Umbilical cord (tissue), 2 donors: Measurements from ENCODE around the gene DLL1. TPM values are rescaled to one million over a fixed set of nuclear protein-coding genes. Genes with fewer than 3 reads are reported as not detected.

Experiments
- DNase-seq: peaks from one replicate; pipeline ENCODE4 v3.0.0-alpha.2; 2015; ENCODE audit warnings: low spot score
- total RNA-seq: library from RNA; depleted of rRNA; stranded (reverse); fragments of >200 nt; gene quantifications from one replicate; pipeline ENCODE4 v1.2.3, GENCODE V29; 2014; ENCODE audit warnings: low replicate concordance; ENCODE audit not compliant: insufficient read depth

DLL1 gene
- total RNA-seq, 1 donor from 2014 or later = 0.96 TPM

DNA sequence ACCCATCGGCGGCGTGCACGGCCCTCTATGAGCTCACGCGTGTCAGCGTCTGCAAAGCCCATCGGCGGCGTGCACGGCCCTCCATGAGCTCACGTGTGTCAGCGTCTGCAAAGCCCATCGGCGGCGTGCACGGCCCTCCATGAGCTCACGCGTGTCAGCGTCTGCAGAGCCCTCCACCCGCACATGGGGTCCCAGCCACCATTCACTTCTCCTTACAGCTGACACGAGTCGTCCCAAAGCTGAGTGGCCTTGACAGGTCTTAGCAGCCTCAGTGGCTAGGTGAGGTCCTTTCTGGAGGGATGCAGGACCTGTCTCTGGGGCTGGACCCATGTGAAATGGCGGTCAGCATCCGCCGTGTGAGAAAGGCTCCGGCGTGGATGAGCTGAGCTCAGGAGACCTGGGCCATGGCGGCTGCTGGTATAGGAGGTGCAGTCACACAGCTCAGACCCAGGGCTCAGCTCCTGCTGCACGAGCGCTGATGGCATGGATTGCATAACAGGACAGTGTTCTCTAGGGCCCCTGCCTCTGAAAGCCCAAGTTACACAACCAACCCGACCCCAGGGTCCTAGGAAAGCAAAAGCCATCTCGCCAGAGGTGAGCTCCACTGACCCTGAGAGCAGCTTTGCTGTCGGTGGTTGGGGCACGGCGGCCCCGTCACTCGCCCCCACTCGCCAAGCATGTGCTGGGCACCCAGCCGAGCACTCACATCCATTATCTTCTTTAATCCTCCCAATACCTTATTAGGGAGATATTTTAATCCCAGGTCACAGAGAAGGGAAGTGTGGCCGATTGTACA is 38.9 kb downstream of the DLL1 start:
- DNase-seq = no peak

DNA sequence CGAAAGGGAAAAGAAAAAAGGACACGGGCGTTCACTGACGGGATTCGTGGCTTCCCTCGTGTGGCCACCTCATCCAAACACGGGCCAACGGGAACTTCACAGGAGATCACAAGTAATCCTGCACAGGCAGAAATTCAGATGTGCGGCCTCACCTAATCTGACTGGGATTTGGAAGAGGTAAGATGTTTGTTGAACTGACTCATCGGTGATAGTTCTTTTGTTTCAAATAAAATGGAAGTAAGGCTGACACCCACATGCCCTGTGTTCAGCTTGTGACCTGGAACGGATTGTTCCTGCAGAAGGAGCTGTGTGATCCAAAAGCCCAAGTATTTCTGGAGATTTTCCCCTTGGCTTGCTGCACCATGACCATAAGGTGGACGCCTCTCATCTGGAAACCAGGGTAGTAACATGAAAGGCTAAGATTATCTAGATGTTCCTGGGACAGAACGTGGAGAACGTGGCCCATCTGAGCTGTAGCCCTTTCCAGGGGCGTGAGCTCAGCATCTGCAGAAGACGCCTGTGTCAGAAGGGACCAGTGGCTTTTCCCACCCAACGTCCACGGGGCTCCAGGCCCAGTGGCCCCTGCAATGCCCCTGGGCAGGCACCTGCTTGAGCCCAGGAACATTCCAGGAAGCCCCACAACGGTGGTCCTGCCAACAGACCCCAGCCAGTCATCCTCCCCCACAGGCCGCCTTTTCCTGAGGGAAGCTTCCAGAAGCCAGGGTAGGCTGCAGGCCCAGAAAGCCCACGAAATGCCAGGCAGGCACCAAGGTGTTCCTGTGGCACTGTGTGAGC is 39.7 kb downstream of the DLL1 start:
- no peak for DNase-seq

DNA sequence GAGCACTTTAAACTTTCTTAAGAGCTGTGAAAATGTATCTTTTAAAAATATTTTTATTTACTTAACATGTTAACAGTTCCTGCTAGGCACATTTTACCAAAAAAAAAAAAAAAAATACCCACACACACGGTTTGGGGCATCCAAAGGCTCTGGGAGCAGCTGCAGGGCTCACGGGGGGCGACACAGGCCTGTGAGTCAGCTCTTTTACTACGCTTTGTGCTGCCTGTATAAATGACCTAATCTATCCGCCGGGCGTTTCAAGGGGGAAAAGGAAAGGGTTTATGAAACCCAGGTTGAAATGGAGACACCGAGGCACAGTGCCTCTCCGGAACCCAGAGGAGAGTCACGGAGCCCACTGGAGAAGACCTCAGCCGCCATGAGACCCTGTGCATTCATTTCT is 40.4 kb downstream of the DLL1 start:
- DNase-seq = no peak

DNA sequence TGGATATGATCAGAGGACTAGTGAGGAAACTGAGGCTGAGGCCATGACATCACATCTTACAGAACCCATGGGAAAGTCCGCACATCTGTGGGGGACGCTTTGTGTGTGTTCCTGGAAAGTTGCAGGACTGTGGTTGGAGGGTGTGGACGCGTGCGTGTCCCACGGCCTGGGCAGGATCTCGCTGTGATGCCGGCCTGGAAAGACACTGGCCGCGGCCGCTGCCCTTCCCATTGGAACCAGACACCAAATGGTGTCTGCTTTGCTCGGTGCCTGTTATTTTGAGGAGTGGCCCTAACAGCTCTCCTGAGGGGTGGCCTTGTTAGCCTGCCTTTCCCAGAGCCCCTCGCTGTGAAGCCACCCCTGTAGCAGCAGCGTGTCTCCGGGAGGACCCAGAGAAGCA is 41.1 kb downstream of the DLL1 start:
- no peak for DNase-seq

DNA sequence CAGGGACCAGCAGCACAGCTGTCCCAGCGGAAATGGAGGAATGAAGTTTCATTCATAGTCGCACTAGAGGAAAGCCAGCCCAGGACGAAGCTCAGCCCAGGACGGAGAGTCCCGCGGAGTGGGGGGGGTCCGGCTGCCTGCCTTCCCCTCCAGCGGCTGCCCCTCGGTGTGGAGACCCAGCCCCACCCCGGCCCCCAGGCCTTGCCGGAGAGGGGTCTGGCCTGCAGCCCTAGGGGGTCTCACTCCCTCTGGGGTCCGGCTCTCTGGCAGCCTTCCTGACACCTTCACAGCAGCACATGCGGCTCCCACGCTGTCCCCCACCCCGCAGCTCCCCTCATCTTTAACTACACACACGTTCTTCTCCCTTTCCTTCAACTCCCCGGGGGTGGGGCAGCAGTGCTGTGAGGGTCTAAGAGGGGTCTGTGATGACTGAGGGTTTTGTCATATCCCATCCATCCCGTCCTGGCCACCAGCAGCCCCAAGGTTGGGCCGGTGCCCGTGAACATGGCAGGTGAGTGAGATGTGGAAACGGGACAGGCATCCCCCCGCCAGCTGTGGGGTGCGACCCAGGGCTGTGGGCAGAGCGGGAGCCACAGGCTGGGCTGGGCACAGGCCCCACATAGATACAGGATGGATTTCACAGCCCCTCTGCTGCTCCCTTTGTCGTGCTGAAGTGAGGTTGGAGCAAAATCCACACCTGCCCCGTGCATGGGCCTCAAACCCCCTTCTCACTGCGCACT is 41.8 kb downstream of the DLL1 start:
- no peak for DNase-seq

DNA sequence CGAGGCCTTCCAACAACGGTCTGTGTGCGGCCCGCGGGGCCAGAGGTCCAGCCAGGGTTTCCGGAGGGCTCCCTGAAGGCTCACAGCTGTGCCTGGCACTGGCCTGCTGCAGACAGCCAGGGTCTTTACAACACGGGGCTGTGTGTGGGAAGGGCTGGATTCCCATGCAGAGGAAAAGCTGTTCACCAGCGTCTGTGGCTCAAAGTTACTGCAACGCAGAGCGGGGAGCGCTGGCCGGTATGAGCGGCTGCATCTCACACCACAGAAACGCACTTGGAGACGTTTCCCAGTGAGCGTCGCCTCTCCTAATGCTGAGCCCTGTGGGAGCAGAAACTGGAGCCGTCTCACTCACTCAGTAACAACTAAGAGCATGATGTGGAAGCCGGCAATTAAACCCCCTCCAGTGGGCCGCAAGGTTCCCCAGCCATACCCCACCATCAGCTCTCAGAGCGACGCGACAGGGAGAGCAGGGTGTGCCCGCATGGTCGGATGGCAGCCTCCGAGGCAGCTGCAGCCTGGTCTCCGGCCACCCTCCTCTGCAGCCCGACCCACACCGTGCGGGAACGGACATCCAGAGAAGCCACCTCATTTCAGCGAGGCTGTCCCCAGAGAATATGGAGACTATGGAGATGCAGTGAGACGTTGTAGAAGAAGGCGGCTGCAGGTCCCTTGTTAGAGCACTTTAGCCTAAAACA is 42.6 kb downstream of the DLL1 start:
- DNase-seq = no peak

DNA sequence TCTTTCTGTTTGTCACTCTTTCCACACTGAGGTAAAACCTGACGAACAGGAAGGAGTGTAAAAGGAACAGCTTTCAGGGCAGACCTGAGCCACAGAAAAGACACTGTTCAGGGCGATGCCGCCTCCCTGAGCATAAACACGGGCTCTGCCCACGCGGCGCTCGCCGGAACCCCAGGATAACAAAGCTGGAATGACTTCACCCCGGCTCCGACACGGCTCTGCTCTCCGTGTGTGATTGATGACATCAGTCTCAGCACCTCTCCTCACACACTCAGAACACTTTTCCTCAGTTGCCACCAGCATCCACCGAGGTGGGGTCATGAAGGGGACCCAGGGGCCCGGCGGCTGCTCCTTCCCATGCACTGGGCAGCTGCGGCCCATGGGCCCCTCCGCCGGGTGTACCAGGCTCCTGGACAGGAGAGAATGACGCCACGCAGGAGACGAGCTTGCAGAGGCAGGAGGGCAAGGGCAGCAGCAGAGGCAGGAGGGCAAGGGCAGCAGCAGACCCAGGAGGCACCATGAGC is 43.6 kb downstream of the DLL1 start:
- DNase-seq = no peak

DNA sequence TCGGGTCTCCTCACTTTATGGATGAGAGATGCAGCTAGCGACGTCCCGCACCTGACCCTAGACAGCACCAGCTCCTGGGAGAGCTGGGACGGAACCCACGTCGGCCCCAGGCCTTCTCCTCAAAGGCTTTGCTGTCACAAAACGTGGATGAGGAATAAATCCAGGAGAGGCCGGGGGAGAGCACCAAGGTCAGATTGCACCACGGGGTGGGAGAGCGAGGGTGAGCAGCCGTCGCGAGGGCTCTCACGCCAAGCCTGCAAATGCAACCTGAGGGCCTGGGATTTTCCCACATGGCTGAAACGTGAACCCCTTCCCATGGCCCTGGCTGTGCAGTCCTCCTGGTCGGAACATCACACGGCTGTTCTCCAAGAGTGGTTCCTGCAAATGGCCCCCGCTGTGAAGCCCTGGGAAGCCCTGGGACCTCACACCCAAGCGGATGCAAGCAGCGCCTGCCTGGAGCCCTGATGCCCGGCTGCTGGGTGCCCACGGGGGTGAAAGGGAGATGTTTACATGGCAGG is 45.3 kb downstream of the DLL1 start:
- no peak for DNase-seq

DNA sequence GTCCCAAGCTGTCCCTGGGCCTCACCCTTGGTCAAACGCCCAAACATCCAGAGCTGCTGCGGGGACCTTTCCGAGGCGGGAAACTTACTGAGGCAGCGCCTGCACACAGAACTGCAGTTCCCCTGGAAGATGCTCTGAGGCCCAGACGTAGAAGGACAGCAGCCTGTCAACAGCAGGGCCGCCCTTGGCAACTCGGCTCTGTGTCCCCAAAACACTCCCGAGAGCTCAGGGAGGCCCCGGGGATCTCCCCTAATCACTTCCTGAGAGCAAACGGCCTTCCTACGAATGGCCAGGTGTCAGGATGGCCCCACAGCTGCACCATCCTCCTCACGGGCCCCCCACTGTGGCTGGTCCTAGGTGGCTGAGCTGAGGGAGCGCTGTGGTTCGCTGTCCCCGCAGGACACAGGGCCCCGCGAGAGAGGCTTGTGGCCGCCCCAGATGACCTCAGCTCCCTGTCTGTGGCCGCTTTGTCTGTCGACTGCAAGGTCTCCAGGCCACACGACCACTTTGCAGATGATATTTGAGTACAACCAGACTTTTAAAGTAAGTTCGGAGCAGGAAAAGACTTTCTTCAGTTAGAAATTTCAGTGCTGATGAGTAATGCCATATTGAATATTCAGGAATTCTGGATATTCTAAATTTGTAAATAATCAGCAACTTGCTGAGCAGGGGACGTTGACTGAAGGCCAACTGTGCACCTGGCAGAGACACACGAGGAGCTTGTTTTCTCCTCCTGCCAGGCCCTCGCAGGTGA is 46.0 kb downstream of the DLL1 start:
- DNase-seq = no peak

DNA sequence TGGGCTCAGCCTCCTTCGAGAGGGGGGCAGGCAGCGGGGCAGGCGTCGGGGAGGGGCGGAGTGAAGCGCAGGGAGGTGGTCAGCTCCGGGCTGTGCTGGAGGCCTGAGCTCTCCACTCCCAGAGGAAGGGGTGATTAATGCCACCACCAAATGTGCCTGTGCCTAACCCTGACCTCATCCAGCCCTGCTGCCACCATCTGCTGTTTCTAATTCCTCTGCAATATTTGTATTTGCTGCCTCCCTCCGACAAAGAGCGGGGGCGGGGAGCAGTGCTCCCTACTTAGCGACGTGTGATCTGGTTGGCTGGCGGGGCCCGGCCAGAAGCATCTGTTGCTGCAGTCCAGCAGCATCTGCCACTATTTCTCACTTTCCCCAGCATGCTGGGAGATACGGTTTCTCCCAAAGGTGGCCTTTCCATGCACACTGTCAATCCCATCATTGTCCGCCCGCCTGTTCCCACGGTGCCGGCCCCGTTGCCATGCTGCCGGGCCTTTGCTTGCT is 47.0 kb downstream of the DLL1 start:
- DNase-seq = no peak

DNA sequence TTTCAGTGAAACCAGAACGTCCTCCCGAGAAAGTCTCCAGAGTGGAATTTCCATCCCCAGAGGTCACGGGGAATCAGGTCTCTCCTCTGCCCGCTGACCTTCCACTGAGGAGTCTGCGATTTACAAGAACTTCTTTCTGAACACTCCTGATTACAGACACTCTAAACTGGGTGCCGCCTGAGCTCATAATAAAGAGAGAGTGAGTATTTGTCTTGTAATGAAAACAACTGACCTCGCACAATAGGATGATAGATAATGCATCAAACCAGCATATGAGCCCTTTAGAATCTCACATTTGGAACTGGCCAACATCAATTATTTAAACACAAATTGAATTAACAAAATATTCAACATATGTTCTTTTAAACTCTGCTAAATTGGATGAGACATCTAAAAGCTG is 47.5 kb downstream of the DLL1 start:
- DNase-seq = no peak

DNA sequence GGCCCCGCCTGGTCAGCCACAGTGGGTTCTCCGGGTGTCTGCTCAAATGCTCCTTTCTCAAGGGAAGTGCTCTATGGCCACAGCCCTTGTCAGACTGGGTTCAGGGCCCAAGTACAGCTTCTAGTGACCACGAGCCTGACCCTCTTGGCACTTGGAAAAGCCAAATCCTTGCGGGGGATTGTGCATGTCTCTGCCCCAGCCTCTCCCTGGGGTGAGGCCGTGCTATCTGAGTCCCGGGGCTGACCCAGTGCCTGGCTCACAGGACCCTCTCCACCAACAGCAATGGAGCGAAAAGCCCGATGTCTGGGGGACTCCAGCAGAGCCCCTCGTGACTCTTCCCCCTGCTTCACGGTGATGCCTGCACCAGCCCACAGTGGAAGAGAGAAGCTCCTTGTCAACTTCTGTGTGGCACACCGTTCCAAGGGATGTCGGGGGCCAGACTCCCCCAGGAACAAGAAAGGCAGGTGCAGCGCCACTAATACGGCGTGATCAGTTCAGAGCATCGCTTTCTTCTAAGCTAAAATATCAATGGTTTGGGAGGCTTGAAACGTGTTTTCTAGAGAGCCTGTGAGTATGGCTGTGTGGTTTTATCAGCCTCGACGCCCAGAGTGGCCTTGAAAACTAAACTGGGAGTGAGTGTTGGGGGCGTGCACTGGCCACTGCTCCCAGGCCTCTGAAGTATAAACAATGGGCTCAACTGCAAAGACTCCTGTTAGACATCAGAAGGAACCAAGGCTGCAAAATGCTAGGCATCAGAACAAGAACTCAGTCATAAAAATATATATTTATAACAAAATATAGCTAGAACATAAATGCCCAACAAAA is 51.9 kb downstream of the DLL1 start:
- DNase-seq = no peak

DNA sequence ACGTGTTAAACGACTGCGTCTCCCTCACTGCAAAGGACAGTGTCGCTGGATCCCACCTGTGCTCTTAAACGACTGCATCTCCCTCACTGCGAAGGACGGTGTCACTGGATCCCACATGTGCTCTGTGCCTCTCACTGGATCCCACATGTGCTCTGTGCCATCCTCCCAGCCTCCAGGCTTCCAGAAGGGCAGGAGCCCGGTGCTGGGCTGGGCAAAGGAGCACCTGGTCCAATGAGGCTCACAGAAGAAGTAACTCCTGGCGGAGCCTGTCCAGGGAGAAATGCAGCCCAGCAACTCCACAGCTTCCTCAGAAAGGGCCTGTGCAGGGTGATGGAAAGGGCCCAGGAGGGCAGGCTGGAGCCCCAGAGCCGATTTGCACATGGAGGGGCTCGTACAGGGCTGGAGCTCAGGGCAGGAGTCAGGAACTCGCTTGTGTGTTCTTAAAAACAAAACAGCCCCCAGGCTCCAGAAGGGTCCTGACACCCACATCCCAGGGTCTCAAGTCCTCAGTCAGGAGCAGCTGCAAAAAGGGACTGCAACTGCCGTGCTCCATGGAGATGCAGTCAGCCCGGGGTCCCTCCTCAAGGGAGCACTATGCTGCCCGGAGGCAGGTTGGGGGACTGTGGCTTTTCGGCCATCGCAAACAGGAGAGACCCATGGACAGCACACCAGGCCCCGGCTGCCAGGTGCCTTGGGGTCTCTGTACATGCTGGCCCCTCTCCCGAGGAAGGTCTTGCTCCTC is 52.7 kb downstream of the DLL1 start:
- no peak for DNase-seq

DNA sequence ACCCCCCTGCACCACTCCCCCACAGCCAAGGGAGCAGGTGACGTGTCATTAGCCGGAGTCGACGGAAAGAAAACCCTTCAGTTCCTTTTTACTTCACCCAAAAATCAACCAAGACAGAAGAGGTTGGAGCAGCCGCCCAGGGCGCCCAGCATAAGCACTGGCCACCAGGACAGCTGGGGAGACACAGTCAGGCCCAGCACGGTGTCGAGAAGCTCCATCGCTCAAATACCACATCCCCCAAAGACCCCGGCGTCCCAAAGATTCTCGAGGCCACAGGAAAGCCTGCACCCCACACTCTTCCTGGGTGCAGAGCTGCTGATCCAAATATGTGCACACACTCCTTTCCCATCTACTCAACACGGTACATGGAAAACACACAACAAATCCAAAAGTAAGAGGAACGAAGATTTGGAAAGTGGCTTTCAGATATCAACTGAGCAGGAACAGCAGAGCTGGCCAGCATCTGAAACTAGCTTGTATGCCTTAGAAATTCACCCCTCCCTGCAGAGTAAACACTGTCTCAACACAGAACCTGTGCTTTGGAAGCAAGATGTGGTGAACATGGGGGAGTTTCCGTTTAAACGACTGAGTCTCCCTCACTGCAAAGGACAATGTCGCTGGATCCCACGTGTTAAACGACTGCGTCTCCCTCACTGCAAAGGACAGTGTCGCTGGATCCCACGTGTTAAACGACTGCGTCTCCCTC is 54.6 kb downstream of the DLL1 start:
- no peak for DNase-seq

DNA sequence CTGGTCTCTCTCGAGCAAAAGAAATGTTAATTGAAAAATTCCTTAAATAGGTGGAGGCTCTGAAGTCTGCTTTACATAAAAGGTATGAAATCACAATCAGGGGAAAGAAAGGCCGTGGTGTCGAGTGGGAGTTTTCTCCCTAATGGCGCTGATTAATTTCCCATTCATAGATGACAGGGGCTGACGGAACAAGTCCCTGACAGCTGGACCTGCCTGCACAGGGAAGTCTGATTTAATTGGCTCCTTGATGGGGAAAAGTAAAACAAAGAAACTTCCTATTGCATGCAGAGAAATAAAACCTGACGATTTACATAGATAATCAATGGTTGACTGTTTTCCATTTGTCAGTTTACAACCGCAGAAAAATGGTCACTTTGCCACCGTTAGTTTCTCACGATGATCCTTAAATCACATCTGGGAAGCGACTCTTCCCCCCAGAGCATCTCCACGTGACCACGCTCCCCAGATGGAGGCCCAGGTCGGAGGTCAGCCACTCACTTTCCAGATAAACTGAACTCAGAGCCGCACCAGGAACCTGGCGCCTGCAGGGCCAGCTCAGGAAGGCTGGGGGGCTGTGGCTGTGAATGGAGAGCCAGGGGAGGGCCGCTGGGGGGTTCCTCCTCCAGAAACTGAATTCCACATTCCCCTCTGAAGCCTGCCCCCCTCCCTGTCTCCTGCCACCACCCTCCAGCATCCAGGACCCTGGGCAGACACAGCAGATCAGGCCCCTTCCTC is 55.3 kb downstream of the DLL1 start:
- DNase-seq = no peak

DNA sequence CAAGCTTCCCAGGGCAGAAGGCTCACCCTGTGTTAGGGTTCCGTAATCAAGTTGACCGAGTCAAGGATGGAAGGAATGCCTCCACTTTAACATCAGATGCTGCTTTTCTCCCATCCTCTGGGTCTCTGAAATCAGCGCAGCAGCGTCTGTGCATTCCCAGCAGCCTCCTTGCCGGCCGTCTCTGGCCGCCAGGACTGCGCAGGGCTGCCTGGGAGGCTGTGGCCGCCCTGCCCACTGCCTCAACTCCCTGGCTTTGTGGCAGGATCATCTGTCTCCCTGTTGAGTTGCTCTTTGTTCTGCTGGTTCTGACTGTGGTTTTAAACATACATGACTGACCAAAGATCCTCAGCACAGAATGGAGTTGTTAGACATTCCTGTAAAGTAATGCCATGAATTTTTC is 56.5 kb downstream of the DLL1 start:
- no peak for DNase-seq
